Adrenal gland (tissue), 12 donors: Measurements from ENCODE around the gene CCR5. TPM values are rescaled to one million over a fixed set of nuclear protein-coding genes. Genes with fewer than 3 reads are reported as not detected.

ENCODE experiments used
- DNase-seq, 7 donors: peaks; one replicate each; pipeline ENCODE4 v3.0.0-alpha.2; 2019 to 2020
- H3K27ac ChIP-seq, 5 donors: fragments of 200-600 bp; sonication (generic) in 4 of 5; 1 replicate in 3 of 5; 2 replicates in 2 of 5; pipeline versions ENCODE4 v1.5.1 to v1.8.0; 2016 to 2020; ENCODE audit warnings: mild to moderate bottlenecking in 1 of 5
- H3K27me3 ChIP-seq: fragments of 200-600 bp; 2 replicates; pipeline ENCODE4 v1.8.0; 2021
- H3K36me3 ChIP-seq, 2 donors: fragments of 200-600 bp; replicated peaks in 1 of 2; 1 replicate in 1 of 2; 2 replicates in 1 of 2; pipeline versions ENCODE4 v1.5.1 to v1.8.0; 2018 to 2022
- H3K4me1 ChIP-seq, 2 donors: fragments of 200-600 bp; replicated peaks in 1 of 2; 1 replicate in 1 of 2; 2 replicates in 1 of 2; pipeline versions ENCODE4 v1.5.1 to v1.8.0; 2018 to 2021
- H3K4me3 ChIP-seq, 4 donors: fragments of 200-600 bp; sonication (generic) in 3 of 4; one replicate each; pipeline ENCODE4 v1.5.1; 2016 to 2018
- H3K9me3 ChIP-seq, 3 donors: fragments of 200-600 bp; sonication (generic) in 1 of 3; replicated peaks in 1 of 3; 1 replicate in 2 of 3; 2 replicates in 1 of 3; pipeline versions ENCODE4 v1.5.1 to v1.8.0; 2016 to 2021
- POLR2A ChIP-seq, 2 donors: fragments of 450-650 bp; IDR thresholded peaks; one replicate each; pipeline ENCODE4 v1.6.1; 2017; ENCODE audit warnings: antibody characterized with exemption in 2 of 2, mild to moderate bottlenecking in 2 of 2, moderate library complexity in 1 of 2
- WGBS, 4 donors: extraction: QIAGEN DNeasy Blood & Tissue Kit in 2 of 4; methylation state at CpG; one replicate each; pipeline versions ENCODE4 v1.1.5 to v1.1.7; 2013 to 2017; 5-methylcytosine and 5-hydroxymethylcytosine counted together
- intact Hi-C, 2 donors: fragments of 100-400 bp; cut with DNase I; formaldehyde crosslinking; loops; one replicate each; pipeline versions ENCODE4 v1.14.1 to v1.15.0; 2022 to 2023
- polyA plus RNA-seq, 3 donors: library from polyadenylated mRNA; stranded (reverse); fragments of 200-250 nt in 2 of 3; fragments of 350-450 nt in 1 of 3; fragmentation: Illumina TruSeq in 1 of 3; extraction: RNeasy Lipid Tissue Mini Kit (QIAGEN cat#74804) in 1 of 3; gene quantifications; one replicate each; pipeline ENCODE4 v1.2.3, GENCODE V29; 2013 to 2014
- total RNA-seq, 9 donors: library from RNA; depleted of rRNA in 4 of 9; stranded (reverse); fragments of >200 nt in 4 of 9; fragments of 120-200 nt in 1 of 9; fragmentation: NEBNext Ultra II Directional in 1 of 9; extraction: Animal tissue kit (Norgen Biotek cat#: 25700) in 1 of 9; gene quantifications; one replicate each; pipeline versions ENCODE4 v1.1.0 to v1.2.4, GENCODE V29; 2013 to 2023
- TF ChIP-seq, protein P1 (sequence below), 6 experiments: fragments of 450-650 bp in 4 of 6; fragments of 200-600 bp in 2 of 6; sonication (generic) in 1 of 6; IDR thresholded peaks; 1 replicate in 5 of 6; 2 replicates in 1 of 6; pipeline versions ENCODE4 v1.5.1 to v1.8.0; 2016 to 2021; ENCODE audit warnings: antibody characterized with exemption in 6 of 6, mild to moderate bottlenecking in 2 of 6, moderate library complexity in 1 of 6
- donor health status: healthy with polysubstance abuse.
- donor health status: Bipolar disorder and iron deficiency.
- donor health status: DM: yes; HTN: yes; CAD: no.
- donor health status: DM: no; HTN: no; CAD: no.
- donor health status: DM: no; HTN: no; CAD: no.
- donor health status: DM: yes; HTN: yes; CAD: no.

The CCR5 gene
- total and polyA plus RNA-seq, 12 donors: 0.06 to 3.7 (median 0.94) TPM

DNA sequence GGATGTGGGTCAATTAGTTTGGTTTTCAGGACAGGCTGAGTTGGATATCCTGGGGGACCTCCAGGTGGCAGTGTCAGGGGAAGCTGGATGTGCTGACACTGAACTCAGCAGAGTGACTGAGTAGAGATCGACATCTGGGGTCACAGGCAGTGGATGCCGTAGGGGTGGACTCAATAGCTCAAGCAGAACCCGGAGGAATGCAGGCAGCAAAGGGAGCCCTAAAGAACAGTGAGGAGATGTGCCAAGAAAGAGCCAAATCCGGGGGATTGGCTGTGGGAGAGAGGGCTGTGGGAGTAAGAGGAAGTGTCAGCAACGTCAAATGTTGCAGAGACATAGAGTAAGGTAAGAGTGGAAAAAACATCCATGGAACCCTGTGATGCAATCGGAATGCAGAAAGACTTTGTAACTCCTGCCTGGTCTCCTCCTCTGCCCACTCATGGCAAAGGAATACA lies 24.5 kb downstream of the CCR5 start:
- intact Hi-C loops: no loop called here
- Histone ChIP-seq H3K27ac (no peak overlapping the region), H3K4me1 (no peaks in the 10 kb centered on the region), H3K36me3 (no peaks in the 10 kb centered on the region), H3K27me3 (peaks cover 4% of the 10 kb centered on the region), H3K9me3 (no peaks in the 10 kb centered on the region), H3K4me3 (no peak overlapping the region)
- no peak for TF ChIP-seq POLR2A (IDR thresholded peaks at IDR 0.05)
- TF ChIP-seq, protein P1, sequence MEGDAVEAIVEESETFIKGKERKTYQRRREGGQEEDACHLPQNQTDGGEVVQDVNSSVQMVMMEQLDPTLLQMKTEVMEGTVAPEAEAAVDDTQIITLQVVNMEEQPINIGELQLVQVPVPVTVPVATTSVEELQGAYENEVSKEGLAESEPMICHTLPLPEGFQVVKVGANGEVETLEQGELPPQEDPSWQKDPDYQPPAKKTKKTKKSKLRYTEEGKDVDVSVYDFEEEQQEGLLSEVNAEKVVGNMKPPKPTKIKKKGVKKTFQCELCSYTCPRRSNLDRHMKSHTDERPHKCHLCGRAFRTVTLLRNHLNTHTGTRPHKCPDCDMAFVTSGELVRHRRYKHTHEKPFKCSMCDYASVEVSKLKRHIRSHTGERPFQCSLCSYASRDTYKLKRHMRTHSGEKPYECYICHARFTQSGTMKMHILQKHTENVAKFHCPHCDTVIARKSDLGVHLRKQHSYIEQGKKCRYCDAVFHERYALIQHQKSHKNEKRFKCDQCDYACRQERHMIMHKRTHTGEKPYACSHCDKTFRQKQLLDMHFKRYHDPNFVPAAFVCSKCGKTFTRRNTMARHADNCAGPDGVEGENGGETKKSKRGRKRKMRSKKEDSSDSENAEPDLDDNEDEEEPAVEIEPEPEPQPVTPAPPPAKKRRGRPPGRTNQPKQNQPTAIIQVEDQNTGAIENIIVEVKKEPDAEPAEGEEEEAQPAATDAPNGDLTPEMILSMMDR (IDR thresholded peaks at IDR 0.05): no peak
- DNase-seq: no peak
- 69 to 77% (median 72%) methylated on average over 6 of the region's 6 CpGs for WGBS, 4 donors

DNA sequence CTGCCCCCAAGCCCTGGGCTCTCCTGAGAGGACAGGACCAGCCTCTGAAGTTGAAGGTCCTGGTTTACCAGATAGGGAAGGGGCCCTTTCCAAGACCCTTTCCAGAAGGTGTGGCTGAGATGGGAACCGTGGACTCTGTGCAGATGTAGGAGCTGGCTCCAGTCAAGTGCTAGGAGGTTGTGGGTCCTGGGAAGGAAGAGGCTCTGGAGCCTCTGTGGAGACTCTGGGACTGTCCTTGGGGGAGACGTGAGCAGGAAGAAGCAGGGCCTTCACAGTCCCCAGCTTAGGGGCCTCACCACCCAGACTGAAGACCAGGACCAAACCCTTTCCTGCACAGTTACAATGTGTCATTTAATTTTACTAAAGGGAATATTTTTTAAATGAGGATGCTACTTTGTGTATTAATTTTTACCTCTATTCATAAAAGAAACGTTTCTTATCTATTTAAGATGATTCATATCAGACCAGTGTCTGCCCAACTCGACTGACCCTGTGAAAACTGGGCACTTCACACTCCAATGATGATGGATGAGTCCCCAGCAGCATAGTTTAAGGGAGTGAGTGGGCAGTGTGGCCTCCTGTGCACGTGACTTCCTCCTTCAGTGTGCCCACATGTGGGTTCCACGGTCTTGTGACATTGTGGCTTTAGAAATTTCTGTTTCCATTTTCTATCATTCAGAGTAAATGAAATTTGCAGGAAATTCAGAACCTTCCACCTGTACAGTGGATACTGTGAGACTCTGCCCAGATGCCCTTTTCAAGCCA lies 25.2 kb downstream of the CCR5 start:
- Histone ChIP-seq H3K27ac (no peak overlapping the region), H3K27me3 (peaks cover 4% of the 10 kb centered on the region), H3K9me3 (no peaks in the 10 kb centered on the region), H3K4me1 (no peaks in the 10 kb centered on the region), H3K36me3 (no peaks in the 10 kb centered on the region), H3K4me3 (no peak overlapping the region)
- 38 to 50% (median 44%) methylated on average over 6 of the region's 6 CpGs for WGBS, 4 donors
- intact Hi-C loops: no loop called here
- no peak for DNase-seq
- no peak for TF ChIP-seq POLR2A (IDR thresholded peaks at IDR 0.05)
- TF ChIP-seq, protein P1 (IDR thresholded peaks at IDR 0.05): no peak

GRCh38 chr3:46397111-46397510 lies 26.4 kb downstream of the CCR5 start:
- 56 to 63% (median 60%) methylated on average over 5 to 7 of the region's 7 CpGs for WGBS, 4 donors
- intact Hi-C loops: no loop called here
- no peaks in the 10 kb centered on the region for H3K4me1 ChIP-seq

DNA sequence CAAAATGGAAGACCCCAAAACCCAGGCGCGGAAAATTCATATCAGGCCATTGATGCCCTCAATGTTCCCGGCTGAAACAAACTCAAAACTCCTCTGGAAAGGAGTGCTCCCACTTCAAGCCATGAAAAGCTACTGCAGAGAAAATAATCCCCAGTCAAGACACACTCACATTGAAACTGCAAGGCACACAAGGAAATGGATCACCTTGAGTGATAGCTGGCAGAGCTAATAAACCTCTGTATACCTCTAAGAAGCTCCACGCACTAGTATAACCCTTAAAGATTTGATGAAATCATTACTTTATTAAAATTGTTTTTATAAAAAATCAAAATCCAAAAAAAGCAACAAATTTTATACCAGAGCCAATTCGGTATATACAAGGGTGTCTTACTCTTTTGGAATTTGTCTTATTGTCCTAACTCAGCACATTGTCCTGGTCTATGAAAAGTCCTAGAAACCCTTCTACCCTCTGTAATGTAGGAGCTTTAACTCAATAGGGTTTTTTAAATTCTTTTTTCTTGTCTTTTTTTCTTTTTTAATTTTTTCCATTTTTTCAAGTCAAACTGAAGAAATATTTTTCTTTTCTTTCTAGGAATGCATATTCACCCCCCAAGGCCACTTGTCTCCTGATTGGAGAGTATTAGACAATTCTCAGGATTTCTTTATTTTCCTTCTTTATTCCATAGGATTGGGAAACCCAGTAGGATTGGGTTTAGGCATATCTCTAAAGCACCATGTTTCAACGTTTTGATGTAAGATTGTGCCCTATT lies 27.6 kb downstream of the CCR5 start:
- H3K4me1 ChIP-seq: no peaks in the 10 kb centered on the region
- no peak for DNase-seq
- intact Hi-C loops: no loop called here
- no peaks in the 10 kb centered on the region for H3K9me3 ChIP-seq
- H3K36me3 ChIP-seq: no peaks in the 10 kb centered on the region
- peaks cover 4% of the 10 kb centered on the region for H3K27me3 ChIP-seq
- TF ChIP-seq, protein P1 (IDR thresholded peaks at IDR 0.05): no peak
- no peak for TF ChIP-seq POLR2A (IDR thresholded peaks at IDR 0.05)
- 84 to 92% (median 89%) methylated on average over 6 of the region's 6 CpGs for WGBS, 4 donors
- no peak overlapping the region for H3K27ac ChIP-seq
- no peak overlapping the region for H3K4me3 ChIP-seq

More at GRCh38 chr3:46397111-46397510, 26.4 kb downstream of the CCR5 start:
- no peak for TF ChIP-seq POLR2A (IDR thresholded peaks at IDR 0.05)
- TF ChIP-seq, protein P1 (IDR thresholded peaks at IDR 0.05): no peak
- peaks cover 4% of the 10 kb centered on the region for H3K27me3 ChIP-seq
- no peaks in the 10 kb centered on the region for H3K36me3 ChIP-seq
- no peak for DNase-seq
- no peaks in the 10 kb centered on the region for H3K9me3 ChIP-seq
- no peak overlapping the region for H3K27ac ChIP-seq
- H3K4me3 ChIP-seq: no peak overlapping the region
